GM21423 (cell line): ENCODE results near the gene RIC8A.
"Not testable (repeated sequence)": the region's sequence is repeated elsewhere in the genome, so short reads cannot be mapped to it uniquely, and the experiment has no call there.

Source experiments
- ATAC-seq: cut with Tn5 transposase; IDR thresholded peaks from one replicate; pipeline ENCODE4 v1.9.1; 2021; ENCODE audit warnings: mild to moderate bottlenecking, moderate library complexity; ENCODE audit not compliant: unreplicated experiment

Gene RIC8A

DNA sequence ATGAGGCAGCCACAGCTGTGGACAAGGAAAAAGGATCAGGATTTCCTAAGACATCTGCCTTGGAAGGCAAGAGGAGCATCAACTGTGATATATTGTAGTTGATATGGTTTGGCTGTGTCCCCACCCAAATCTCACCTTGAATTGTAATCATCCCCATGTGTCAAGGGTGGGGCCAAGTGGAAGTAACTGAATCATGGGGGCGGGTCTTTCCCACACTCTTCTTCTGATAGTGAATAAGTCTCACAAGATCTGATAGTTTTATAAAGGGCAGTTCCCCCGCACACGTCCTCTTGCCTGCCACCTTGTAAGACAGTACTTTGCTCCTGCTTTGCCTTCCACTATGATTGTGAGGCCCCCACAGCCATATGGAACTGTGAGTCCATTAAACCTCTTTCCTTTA lies 10.2 kb downstream of the RIC8A start:
- ATAC-seq = no peak

GRCh38 chr11:218815-219593 lies 11.5 kb downstream of the RIC8A start:
- no peak for ATAC-seq

GRCh38 chr11:220641-221215 lies 13.2 kb downstream of the RIC8A start:
- not testable (repeated sequence) for ATAC-seq

DNA sequence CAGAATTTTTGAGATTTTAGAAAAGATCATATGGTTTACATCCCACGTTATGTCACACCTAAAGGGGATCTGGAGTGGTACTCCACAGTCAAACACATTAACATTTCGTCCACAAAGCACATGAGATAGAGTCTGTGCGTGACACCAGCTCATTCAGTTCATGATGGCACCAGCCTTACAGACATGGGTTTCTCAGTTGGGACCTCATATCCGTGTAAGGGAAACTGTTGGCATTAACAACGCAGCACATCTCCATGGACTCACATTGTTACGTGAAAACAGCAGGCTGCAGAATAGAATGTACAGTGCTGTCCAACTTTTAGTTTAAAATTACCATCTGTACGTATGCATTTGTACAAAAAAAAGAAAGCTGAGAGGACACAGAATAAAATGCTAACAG lies 14.0 kb downstream of the RIC8A start:
- ATAC-seq = no peak

GRCh38 chr11:221998-222789 lies 14.7 kb downstream of the RIC8A start:
- no peak for ATAC-seq

DNA sequence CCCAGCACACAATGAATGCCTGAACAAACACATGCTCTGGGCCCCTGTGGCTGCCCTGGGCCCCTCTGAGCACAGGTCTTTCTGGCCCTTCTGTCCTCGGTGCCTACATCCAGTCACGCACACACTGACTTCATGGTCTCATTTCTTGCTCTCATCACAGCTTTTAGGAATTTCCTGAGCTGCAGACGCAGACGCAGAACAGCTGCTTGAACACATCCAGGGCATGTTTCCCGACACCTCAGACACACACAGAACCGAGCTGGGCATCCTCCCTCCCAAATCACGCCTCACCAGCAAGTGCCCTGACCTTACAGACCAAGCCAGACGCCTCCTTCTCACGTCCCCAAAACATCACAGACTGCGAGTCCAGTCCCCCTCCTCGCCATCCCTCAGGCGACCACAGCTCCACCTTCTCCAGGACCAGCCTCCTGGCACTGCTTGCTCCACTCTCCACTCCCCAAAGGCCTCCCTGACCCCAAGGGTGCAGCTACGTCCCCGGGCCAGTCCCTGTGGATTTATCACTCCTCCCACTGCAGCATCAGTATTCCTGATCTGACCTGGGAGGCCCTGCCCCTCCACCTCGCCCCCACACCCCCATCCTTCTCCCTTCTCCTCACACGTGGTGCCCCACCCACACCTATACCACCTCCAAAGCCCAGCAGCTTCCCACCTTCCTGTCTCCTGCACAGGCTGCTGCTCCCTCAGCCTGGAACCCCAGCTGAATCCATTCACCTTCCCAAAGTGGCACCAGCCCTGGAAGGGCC lies 15.7 kb downstream of the RIC8A start:
- no peak for ATAC-seq

DNA sequence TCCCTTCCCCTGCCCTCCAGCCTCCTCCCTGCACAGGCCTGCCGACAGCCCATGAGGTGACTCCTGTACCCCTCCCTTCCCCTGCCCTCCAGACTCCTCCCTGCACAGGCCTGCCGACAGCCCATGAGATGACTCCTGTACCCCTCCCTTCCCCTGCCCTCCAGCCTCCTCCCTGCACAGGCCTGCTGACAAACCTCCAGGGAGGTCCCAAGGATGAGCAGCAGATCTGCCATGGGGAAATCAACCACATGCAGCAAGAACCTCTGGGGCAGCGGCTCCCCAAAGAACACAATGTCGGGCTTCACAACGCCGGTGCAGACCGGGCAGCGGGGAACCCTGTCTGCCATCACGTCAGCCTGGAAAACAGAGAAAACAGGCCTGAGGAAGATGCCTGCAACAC lies 16.4 kb downstream of the RIC8A start:
- no peak for ATAC-seq

GRCh38 chr11:224424-224823 lies 16.9 kb downstream of the RIC8A start:
- ATAC-seq = no peak

GRCh38 chr11:225734-226453 lies 18.4 kb downstream of the RIC8A start:
- ATAC-seq = peak; percentile 75

DNA sequence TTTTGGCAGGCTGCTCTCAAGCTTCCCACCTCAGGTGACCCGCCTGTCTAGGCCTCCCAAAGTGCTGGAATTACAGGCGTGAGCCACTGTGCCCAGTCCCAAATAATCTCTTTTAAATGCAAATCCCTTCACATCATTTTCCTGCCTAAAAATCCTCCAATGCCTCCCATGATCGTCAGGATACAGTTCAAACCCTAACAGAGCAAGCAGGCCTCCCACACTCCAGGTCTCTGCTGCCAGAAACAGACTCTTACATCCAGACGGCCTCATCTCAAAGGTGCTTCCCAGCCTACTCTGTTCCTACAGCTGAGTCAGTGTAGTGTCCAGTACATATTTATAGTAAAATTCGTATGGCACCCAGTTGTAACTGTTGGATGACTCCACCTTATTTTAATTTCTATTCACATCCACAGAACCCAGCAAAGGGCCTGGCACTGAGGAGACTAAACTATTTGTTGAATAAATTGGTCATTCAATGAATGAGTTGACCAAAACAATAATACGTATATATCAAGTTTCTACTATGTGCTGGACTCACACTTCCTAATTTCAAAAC lies 20.4 kb downstream of the RIC8A start:
- no peak for ATAC-seq

GRCh38 chr11:230431-230830 lies 22.9 kb downstream of the RIC8A start:
- no peak for ATAC-seq

DNA sequence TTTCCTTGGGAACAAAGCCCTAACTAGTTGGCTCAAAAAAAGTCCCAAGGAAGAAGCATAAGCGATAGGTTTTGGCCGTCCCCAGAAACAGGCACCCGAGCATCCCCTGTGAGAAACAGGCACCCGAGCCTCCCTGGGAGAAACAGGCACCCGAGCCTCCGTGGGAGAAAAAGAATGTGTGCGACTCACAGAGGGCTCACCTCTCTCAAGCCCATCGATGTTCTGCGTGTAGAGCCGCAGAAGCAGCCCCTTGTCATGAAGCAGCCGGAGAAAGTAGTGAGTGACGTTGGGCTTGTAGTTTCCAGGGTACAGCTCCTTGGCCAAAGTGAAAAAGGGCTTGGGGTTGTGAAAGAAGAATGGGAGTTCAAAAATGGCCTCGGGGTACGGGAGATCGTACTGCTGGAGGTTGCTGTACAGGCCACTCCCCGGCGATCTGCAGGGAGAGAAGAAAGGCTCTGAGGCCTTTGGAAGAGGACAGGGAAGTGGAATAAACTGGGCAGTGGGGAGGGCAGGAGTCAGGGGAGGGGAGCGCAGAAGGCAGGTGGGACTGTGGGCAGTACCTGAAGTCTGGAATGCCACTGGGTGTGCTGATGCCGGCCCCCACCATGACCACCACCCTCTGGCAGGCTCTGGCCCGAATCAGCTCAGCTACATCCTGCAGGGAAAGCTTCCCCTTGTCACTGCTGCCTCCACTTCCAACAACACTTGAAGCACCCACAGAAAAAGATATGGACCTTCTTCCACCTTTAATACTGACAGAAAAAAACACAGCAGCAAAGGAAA lies 25.5 kb downstream of the RIC8A start:
- no peak for ATAC-seq

- ATAC-seq = no peak
These were observed 27.7 kb downstream of the RIC8A start for GRCh38 chr11:235180-235579.

DNA sequence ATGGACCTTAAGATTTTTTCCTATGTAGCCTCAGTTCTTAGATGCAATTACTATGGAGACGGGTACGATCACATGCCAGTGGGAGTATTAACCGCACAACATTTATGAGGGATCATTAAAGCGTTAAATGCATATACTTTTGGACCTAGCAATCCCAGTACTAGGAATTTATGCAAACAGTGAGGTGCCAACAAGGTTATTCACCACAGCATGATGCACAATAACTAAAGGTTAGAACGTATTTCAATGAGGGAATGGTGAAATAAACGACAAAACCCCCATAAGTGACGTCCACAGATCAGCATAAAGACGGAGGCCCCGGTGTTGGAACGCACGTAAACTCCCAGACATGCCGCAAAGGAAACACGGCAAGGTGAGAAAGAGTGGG lies 28.1 kb downstream of the RIC8A start:
- ATAC-seq = peak; percentile 8

GRCh38 chr11:235997-236773 lies 28.7 kb downstream of the RIC8A start, which contains the start of gene SIRT3:
TSS of gene SIRT3 (minus strand) at chr11:236342. CDS start at chr11:236328, 14 bp downstream.
- ATAC-seq = peak; percentile 72

DNA sequence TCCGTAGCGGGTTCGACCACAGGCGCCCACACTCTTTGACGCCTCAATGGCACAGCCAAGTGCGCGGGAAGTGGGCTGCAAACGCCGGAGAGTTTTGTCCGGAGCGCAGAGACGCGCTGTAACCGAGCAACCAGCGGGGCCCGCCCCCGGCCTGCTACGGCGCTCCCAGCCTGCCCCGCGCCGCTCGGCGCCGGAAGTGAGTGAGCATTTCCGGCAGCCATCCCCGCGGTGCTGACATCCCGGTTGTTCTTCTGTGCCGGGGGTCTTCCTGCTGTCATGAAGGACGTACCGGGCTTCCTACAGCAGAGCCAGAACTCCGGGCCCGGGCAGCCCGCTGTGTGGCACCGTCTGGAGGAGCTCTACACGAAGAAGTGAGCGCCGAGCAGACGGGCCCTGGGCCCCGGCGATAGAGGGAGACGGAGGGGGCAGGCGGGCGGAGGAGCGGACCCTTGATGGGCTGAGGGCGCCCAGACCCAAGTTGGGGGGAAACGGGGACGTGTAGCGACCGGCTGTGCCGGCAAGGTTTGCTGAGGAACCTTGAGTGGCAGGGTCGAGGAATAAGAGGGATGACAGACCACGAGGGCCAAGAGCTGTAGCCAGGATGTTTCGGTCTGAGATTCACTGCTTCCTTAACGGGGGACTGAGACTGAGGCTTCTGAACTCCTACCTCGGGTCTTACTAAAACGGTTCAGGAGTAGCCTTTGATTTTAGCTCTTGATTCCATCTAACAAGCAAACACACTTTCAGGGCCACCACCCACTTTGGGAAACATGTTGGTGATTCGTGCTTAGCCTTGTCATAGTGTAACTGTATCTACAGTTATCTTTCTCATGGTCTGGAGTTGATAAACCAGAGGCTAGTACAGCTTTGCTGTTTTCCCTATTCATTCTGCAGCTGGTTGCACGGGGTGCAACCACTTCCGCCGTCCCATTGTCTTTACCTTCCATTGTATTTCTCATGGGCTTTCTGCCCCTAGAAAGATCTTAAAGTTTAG lies 29.6 kb downstream of the RIC8A start, which contains the start of gene PSMD13:
Gene PSMD13, plus strand, starts transcription at position 203 of the 994 bp plus-strand sequence. Its CDS starts 74 bp downstream, at position 277.
- ATAC-seq = peak; percentile 85

DNA sequence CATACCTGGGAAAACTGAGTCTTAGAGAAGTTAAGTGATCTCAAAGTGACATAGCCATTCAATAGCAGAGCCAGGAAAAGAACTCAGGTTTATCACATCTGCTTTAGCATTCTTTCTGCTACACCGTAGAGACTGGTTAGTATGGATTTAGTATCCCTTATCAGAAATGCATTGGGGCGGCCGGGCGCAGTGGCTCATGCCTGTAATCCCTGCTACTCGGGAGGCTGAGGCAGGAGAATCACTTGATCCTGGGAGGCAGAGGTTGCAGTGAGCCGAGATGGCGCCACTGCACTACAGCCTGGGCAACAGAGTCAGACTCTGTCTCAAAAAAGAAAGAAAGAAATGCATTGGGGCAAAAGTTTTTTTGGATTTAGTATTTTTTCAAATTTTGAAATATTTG lies 30.8 kb downstream of the RIC8A start:
- not testable (repeated sequence) for ATAC-seq
